Posterior vena cava (tissue), 2 donors: Measurements from ENCODE around the gene RNF130. TPM values are rescaled to one million over a fixed set of nuclear protein-coding genes. Genes with fewer than 3 reads are reported as not detected.

ENCODE experiments used
- DNase-seq: peaks from one replicate; pipeline ENCODE4 v3.0.0-alpha.2; 2020; ENCODE audit warnings: low spot score
- intact Hi-C, 2 donors: fragments of 100-400 bp; cut with DNase I; formaldehyde crosslinking; loops; one replicate each; pipeline versions ENCODE4 v1.14.1 to v1.14.2; 2022 to 2023
- long read RNA-seq, 2 donors: library from polyadenylated mRNA; unstranded; transcript quantifications; one replicate each; pipeline ENCODE4 v2.0.0, GENCODE V29; 2020 to 2021
- total RNA-seq, 2 donors: library from RNA; stranded (reverse); fragmentation: NEBNext Ultra II Directional; extraction: Animal tissue kit (Norgen Biotek cat#: 25700); gene quantifications; one replicate each; pipeline ENCODE4 v1.2.1, GENCODE V29; 2021
- donor health status: DM: yes; HTN: yes; CAD: no.
- donor health status: DM: yes; HTN: yes; CAD: no.

Gene RNF130
- 10 to 100 TPM; 66.6 to 80.3 TPM for total RNA-seq
- long read RNA-seq, donor 1, transcript RNF130-205 (9 exons, 2,263 nt), result major isoform, 62 of 80 reads
- long read RNA-seq, donor 1, partial matches to known transcripts, result 5 of 80 reads
- long read RNA-seq, donor 1, other reads (novel, unspliced or antisense), result 13 of 80 reads
- long read RNA-seq, donor 2, transcript RNF130-205 (9 exons, 2,263 nt), result major isoform, 143 of 161 reads
- long read RNA-seq, donor 2, partial matches to known transcripts, result 3 of 161 reads
- long read RNA-seq, donor 2, other reads (novel, unspliced or antisense), result 15 of 161 reads

GRCh38 chr5:180071531-180072255, at the start of gene RNF130:
Gene RNF130, minus strand, starts transcription at chr5:180071759. Its CDS starts 57 bp downstream, at chr5:180071702.
- intact Hi-C loops, result no loop called here
- DNase-seq, result peak; percentile 98

- intact Hi-C loops, result no loop called here
- DNase-seq, result peak; percentile 82
Measured at GRCh38 chr5:180120237-180121101, 48.9 kb upstream of the RNF130 start.

- DNase-seq, result peak; percentile 75
- intact Hi-C loops, result no loop called here
Measured at GRCh38 chr5:180119903-180120236, 48.3 kb upstream of the RNF130 start.

GRCh38 chr5:180119031-180119902, 47.7 kb upstream of the RNF130 start:
- peak; percentile 79 for DNase-seq
- intact Hi-C loops, result no loop called here

GRCh38 chr5:180118391-180118791, 46.8 kb upstream of the RNF130 start:
- DNase-seq, result no peak
- intact Hi-C loops, result no loop called here

GRCh38 chr5:180117000-180117725, 45.6 kb upstream of the RNF130 start:
- peak; percentile 77 for DNase-seq
- intact Hi-C loops, result no loop called here

GRCh38 chr5:180116077-180116999, 44.8 kb upstream of the RNF130 start:
- intact Hi-C loops, result no loop called here
- peak; percentile 41 for DNase-seq

- intact Hi-C loops, result no loop called here
- peak; percentile 22 for DNase-seq
Measured at GRCh38 chr5:180115326-180116076, 43.9 kb upstream of the RNF130 start.

- DNase-seq, result peak; percentile 76
Measured at GRCh38 chr5:180114304-180115003, 42.9 kb upstream of the RNF130 start.

GRCh38 chr5:180113660-180114303, 42.2 kb upstream of the RNF130 start:
- intact Hi-C loops, result no loop called here
- peak; percentile 22 for DNase-seq

More at GRCh38 chr5:180114304-180115003, 42.9 kb upstream of the RNF130 start:
- intact Hi-C loops, result no loop called here

- DNase-seq, result peak; percentile 60
- intact Hi-C loops, result no loop called here
Measured at GRCh38 chr5:180112181-180112861, 40.8 kb upstream of the RNF130 start.

GRCh38 chr5:180111273-180112002, 39.9 kb upstream of the RNF130 start:
- intact Hi-C loops, result no loop called here
- peak; percentile 40 for DNase-seq

- intact Hi-C loops, result no loop called here
Measured at GRCh38 chr5:180109920-180110319, 38.4 kb upstream of the RNF130 start.

GRCh38 chr5:180107005-180107404, 35.4 kb upstream of the RNF130 start:
- intact Hi-C loops, result no loop called here

More at GRCh38 chr5:180109920-180110319, 38.4 kb upstream of the RNF130 start:
- no peak for DNase-seq

More at GRCh38 chr5:180107005-180107404, 35.4 kb upstream of the RNF130 start:
- no peak for DNase-seq
